Mesothelial cell of epicardium (in vitro differentiated cells): ENCODE data around the gene SLC25A47. TPM values are rescaled to one million over a fixed set of nuclear protein-coding genes. Genes with fewer than 3 reads are reported as not detected.

ENCODE experiments used
- DNase-seq, 2 experiments: peaks; one replicate each; pipeline ENCODE4 v3.0.0; 2021; ENCODE audit warnings: low spot score in 2 of 2; ENCODE audit not compliant: unreplicated experiment in 2 of 2
- H3K27ac Mint-ChIP-seq: 2 replicates; pipeline ENCODE4 v1.8.0; 2021; ENCODE audit warnings: mixed read lengths
- H3K27me3 Mint-ChIP-seq: 2 replicates; pipeline ENCODE4 v1.8.0; 2021; ENCODE audit warnings: low read depth, mixed read lengths
- H3K36me3 Mint-ChIP-seq: 2 replicates; pipeline ENCODE4 v1.8.0; 2021; ENCODE audit warnings: mixed read lengths
- H3K4me1 Mint-ChIP-seq: 2 replicates; pipeline ENCODE4 v1.8.0; 2021; ENCODE audit warnings: mixed read lengths
- H3K4me3 Mint-ChIP-seq: 2 replicates; pipeline ENCODE4 v1.8.0; 2021; ENCODE audit warnings: mild to moderate bottlenecking, moderate library complexity, mixed read lengths
- H3K9me3 Mint-ChIP-seq: 2 replicates; pipeline ENCODE4 v1.8.0; 2021; ENCODE audit warnings: mixed read lengths
- CTCF ChIP-seq: fragments of 200-600 bp; sonication (generic); IDR thresholded peaks from one replicate; pipeline ENCODE4 v1.5.0; 2021; ENCODE audit warnings: antibody characterized with exemption; ENCODE audit not compliant: unreplicated experiment
- total RNA-seq: library from RNA; stranded (reverse); gene quantifications from 3 replicates; pipeline ENCODE4 v1.2.1, GENCODE V29; 2021

The SLC25A47 gene
- total RNA-seq, 1 donor from 2014 or later = not detected

DNA sequence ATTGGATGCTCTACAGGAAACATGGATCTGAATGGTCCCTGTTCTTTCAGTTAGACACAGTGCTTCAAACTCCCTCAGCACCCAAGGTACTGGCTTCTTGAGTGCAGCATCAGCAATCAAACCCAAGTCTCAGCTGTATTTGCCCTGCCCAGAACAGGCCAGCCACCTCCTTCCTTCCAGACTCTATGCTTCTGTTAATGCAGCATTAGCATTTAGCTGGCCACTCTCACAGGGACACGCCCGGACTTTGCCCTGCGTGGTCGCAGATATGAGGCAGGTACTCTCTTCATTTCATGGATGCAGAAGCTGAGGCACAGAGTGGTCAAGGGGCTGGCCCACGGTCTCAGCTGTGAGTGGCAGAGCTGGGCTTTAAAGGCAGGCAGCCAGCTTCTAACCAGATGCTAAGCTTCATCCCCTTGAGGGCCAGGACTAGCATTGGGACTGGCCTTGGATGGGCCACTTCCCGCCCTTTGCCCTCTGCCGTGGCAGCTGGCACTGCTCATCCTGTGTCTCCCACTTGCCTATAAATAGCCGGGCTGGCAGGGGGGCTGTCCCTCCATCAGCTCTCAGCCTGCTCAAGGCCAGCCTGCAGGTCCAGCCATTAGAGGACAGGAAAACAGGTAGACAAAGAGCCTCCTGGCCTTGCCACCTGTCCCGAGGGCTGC lies 1.5 kb upstream of the SLC25A47 start:
- no peaks in the 10 kb centered on the region for H3K36me3 Mint-ChIP-seq
- no peaks in the 10 kb centered on the region for H3K4me1 Mint-ChIP-seq
- no peaks in the 10 kb centered on the region for H3K9me3 Mint-ChIP-seq
- no peak overlapping the region for H3K27ac Mint-ChIP-seq
- H3K27me3 Mint-ChIP-seq = no peaks in the 10 kb centered on the region
- TF ChIP-seq CTCF = no peak
- no peak for DNase-seq
- no peak overlapping the region for H3K4me3 Mint-ChIP-seq

DNA sequence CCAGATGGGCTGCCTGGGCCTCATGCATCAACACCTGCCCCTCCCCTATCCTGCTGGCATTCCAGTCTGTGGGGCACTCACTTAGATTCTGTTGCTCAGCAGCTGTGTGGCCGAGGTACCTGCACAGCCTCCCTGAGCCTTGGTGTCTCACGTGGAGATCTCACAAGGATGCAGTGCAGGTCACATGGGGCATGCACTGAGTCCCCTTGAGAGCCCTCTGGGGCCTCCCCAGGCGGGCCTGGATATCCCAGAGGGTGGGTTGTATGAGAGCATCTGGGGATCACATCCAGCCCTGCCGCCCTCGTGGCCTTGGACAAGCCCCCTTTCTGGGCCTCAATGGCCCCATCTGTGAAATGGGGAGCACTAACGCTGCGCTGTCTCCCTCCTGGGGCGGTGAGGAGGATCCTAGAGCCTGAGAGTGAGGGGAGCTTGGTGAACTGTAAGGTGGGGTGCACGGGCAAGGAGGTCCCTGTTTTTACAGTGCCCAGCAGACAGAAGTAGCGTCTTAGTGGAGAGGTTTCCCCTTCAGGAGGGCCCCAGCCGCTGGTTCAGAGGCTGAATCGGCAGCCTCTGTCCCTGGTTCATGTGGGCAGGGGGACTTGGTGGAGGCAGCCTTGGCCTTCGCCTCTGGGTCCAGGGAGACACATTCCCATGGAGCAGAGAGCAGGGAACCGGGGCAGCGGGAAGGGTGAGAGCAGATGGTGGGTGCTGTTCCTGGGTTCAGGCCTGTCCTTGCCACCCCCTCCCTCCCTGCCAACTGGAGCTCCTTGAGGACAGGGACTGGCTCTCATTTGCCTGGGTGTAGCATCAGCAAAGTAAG lies 791 bp upstream of the SLC25A47 start:
- Mint-ChIP-seq H3K27ac (no peak overlapping the region), H3K36me3 (no peaks in the 10 kb centered on the region), H3K9me3 (no peaks in the 10 kb centered on the region), H3K4me3 (no peak overlapping the region), H3K27me3 (no peaks in the 10 kb centered on the region), H3K4me1 (no peaks in the 10 kb centered on the region)
- TF ChIP-seq CTCF = no peak
- DNase-seq = no peak

DNA sequence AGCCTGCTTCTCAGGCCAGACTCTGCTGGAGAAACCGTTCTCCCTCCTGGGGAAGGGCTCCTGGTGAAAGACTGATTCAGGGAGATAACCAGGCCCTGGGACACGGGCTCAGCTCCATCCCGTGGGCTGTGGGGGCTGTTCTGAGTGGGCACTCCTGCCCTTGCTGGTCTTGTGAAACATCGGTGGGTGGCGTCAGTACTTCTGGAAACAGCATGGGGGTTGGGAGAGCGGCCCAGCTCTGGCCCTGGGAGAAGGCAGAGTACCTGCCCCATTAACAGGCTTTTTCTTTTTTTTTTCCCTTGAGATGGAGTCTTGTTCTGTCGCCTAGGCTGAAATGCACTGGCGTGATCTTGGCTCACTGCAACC lies 786 bp downstream of the SLC25A47 start:
- Mint-ChIP-seq H3K4me1 (no peaks in the 10 kb centered on the region), H3K27ac (peak overlapping the region; percentile 71), H3K36me3 (no peaks in the 10 kb centered on the region), H3K4me3 (no peak overlapping the region), H3K27me3 (no peaks in the 10 kb centered on the region), H3K9me3 (no peaks in the 10 kb centered on the region)
- TF ChIP-seq CTCF = no peak
- DNase-seq = no peak

GRCh38 chr14:100325231-100325632 lies 2.1 kb downstream of the SLC25A47 start:
- no peak overlapping the region for H3K4me3 Mint-ChIP-seq
- H3K27me3 Mint-ChIP-seq = no peaks in the 10 kb centered on the region
- no peak for TF ChIP-seq CTCF
- DNase-seq = no peak
- H3K36me3 Mint-ChIP-seq = no peaks in the 10 kb centered on the region
- no peaks in the 10 kb centered on the region for H3K9me3 Mint-ChIP-seq
- H3K27ac Mint-ChIP-seq = no peak overlapping the region
- no peaks in the 10 kb centered on the region for H3K4me1 Mint-ChIP-seq

- Mint-ChIP-seq H3K4me3 (no peak overlapping the region), H3K36me3 (no peaks in the 10 kb centered on the region), H3K27ac (no peak overlapping the region), H3K9me3 (no peaks in the 10 kb centered on the region), H3K4me1 (no peaks in the 10 kb centered on the region), H3K27me3 (no peaks in the 10 kb centered on the region)
- no peak for TF ChIP-seq CTCF
- DNase-seq = no peak
Observed at GRCh38 chr14:100325958-100326357, 2.8 kb downstream of the SLC25A47 start.
